Fibroblast of skin of scalp (primary cell): ENCODE measurements around the gene NOCT. TPM values are rescaled to one million over a fixed set of nuclear protein-coding genes. Genes with fewer than 3 reads are reported as not detected.
"Not testable (repeated sequence)": the region's sequence is repeated elsewhere in the genome, so short reads cannot be mapped to it uniquely, and the experiment has no call there.

Source experiments
- DNase-seq: peaks from one replicate; pipeline ENCODE4 v3.0.0-alpha.2; 2013
- polyA plus RNA-seq, 2 experiments: library from polyadenylated mRNA; unstranded; fragments of 120-200 nt; gene quantifications; one replicate each; pipeline ENCODE4 v1.2.1, GENCODE V29; 2013; ENCODE audit not compliant: insufficient read length in 2 of 2

The NOCT gene, protein sequence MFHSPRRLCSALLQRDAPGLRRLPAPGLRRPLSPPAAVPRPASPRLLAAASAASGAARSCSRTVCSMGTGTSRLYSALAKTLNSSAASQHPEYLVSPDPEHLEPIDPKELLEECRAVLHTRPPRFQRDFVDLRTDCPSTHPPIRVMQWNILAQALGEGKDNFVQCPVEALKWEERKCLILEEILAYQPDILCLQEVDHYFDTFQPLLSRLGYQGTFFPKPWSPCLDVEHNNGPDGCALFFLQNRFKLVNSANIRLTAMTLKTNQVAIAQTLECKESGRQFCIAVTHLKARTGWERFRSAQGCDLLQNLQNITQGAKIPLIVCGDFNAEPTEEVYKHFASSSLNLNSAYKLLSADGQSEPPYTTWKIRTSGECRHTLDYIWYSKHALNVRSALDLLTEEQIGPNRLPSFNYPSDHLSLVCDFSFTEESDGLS
- polyA plus RNA-seq (2013, experiment 1 of 2; ENCODE audit: insufficient read length), result 14.2 TPM
- polyA plus RNA-seq (2013, experiment 2 of 2; ENCODE audit: insufficient read length), result 14.1 TPM

DNA sequence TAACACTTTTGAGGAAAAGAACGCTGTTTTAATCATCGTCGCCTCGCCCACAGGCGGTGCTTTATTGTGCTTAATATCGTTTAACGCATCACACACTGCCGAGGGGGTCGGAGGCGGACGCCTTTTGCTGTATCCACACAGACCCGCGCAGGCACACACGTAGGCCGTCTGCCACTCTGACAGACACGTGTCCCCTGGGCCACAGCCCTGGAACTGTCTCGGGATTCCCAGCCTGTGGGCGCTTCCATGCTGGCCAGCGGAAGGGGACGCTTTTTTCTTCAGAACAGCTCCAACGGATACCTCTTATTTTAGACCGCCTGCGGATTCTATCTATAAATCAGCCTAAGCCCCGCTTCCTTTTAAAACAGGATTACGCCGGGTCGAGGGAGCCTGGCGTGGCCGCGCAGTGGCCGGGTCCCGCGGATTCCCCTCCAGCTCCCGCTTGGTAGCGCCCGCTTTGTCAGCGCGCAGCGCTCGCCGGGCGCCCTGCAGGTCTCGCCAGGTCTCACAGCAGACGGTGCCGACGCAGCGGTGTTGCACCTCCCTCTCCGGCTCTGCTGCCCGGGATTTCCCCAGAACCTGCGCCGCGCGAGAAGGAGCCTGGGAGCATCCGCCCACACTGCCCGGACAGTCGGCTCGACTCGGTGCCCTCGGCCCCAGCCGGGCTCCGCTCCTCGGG, at the start of gene NOCT:
Gene NOCT (plus strand): TSS at position 513 of the 679 bp plus-strand sequence. CDS start 201 bp downstream, outside the sequence.
- DNase-seq, result peak; percentile 91

DNA sequence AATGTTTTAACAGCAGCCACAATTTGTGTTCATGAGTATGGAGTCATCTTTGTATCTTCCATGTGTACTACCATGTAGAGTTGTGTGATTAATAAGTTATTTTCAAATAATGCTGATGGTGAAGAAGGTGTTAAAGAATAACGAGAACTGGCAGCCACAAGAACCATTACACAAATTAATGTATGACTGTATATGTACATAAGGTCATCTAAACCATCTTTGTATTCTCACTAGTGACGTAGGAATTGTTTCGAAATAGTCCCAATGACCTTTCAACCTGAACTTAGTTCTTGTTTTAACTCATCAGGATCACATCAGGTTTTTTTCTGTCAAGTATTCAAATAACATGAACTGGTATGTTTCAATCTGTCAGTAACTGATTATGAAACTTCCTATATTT, 48.3 kb upstream of the NOCT start:
- DNase-seq, result no peak

DNA sequence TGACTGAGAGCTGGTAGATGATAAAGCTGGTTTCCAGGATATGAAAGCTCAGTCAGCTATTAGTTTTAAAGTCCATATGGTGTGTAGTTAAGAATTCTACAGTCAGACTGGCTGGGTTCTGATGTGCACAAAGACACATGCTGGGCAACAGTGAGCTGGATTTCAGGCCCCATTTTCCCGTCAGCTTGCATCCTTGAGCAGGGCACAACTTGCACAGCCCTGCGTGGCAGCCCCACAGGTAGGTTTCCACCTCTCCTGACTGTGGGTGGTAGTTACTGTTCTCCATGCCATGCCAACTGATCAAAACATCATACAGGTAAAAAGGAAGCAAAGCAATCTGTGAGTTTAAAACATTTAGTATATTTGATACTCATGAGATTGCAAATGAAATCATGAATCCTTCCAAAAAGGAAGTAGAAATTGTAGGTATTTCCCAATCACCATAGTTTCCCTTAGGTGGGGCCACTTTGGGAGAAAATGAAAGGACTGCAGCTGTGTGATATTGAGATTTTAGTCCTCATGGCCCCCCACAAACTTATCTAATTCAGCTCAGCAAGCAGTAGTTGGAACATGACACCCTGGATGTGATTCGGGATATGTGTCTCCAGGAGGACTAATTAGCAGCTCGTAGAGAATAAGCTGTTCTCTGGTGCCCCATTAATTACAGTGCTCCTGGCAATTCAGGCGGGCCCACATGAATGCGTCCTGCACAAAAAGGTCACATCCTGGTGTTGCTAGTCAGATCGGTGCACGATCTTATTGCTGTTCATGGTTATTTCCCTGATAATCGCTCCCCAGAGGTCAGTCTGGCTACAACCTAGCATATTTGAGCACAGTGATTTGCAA, 42.4 kb upstream of the NOCT start:
- no peak for DNase-seq

DNA sequence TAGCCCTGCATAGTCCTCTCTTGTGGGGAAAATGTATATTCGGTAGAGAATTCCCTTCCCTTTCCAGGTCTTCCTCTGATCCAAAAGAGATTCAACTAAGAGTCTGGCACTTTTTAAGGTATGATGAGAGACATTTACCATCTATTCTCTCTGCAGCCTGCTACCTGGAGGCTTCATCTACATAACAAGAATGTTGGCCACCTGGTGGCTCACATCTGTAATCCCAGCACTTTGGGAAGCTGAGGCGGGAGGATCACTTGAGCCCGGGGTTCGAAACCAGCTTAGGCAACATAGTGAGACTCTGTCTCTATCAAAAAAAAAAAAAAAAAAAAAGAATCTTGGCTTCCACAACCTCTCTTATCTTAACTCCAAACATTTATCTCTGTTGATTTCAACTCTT, 40.4 kb upstream of the NOCT start:
- no peak for DNase-seq

DNA sequence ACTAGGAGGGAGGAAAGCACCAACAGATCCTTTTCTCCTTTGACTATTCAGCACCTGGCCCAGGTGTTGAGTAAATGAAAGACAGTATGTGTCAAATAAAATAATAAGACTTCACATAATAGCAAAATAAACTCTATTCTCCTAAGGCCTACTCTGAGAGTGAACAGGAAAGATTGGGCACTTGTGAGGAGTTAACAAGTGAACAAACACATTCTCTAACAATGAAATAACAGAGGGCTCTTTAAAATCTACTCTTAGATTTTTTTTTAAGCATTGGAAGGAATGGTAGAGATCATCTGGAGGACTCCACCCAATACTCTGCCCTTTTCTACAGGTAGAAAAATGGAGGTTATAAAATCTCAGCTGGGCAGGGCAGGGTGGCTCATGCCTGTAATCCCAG, 39.1 kb upstream of the NOCT start:
- DNase-seq, result no peak

DNA sequence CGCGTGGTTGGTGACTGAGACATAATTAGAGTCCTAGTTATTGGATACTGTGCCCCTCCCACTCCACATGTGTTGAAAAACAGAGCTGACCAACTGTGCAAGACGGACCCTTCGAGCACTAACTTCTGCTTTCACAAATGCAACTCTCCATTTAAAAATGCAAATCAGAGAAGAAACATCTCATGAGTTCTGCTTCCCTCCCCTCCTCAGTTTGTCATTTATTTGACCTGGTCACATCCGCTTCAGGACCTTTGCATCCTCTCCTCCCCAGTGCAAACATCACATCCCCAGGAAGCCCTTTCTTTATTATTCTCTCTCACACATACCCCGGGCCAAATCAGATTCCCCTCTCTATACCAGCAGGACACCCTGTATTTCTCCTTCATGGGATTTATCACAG, 38.1 kb upstream of the NOCT start:
- no peak for DNase-seq

DNA sequence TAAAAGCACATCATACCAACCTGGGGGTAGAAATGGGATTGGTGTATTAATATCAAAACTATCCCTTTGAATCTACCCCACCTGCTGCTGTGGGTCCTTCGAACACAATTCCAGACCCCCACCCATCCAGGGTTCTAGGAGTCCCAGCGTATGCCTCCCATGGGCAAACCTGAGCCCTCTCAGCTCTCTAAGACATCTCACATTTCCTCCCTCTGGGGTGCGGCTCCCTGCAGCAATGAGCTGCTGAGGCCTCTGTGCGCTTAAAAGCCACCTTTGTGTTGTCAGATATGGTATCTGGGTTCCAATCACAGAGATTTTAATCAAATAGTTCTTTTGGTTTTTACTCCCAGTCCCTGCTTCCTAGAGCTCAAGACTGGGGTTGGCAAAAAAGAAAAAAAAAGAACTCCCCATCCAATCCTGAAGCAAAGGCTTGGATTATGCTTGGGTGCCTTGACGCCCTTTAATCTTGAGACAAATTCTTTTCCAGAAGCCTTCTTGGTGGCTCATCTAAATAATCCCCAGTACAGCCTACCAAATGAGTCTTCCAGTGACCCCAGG, 37.5 kb upstream of the NOCT start:
- DNase-seq, result no peak

DNA sequence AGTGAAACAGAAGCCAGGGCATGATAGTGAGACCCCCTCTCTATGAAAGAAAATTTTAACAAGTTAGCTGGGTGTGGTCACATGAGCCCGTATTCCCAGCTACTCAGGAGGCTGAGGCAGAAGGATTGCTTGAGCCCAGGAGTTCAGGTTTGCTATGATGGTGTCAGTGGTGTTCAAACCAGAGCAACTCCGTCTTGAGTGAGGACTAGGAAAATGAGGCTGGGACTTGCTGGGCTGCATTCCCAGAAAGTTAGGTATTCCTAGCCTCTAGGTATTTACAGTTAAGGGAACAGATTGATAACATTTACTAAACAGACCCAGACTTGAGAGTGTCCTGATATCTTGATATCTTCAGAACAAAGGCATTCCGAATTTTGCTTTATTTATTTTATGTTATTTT, 37.0 kb upstream of the NOCT start:
- DNase-seq, result no peak

DNA sequence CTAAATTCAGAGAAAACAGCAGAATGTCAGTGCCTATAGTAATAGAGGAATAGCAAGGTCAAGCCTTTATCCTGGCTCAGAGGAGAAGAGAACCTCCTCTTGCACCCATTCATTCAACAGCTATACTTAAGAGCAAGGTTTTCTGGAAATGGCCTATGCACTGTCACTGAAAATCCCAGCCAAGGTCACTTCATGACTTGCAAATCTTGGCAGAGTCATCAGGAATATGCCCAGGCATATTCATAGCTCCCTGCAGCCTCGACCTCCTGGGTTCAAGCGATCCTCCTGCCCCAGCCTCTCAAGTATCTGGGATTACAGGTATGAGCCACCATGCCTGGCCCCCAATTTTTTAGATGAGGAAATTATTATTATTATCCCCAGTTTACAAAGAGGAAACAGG, 35.8 kb upstream of the NOCT start:
- no peak for DNase-seq

DNA sequence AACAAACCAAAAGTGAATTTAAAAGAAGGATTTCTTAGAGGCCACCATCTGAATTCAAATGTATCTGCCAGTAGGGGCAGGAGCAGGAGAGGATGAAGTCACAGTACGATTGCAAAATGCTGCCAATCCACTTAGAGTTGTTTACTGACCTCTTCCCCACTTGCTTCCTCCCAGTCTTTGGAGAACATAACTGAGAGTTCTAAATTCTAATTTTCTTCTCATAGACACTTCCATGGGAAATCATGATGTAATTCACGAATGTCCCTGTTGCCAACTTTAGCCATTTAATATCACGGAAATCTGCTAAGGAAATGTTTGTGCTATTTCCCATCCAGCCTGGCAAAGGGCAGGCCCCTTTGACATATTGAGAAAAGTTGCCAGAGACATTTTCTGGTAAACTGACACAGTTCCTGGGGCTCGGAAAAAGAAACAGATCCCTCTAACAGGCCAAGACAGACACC, 33.6 kb upstream of the NOCT start:
- DNase-seq, result peak; percentile 11

DNA sequence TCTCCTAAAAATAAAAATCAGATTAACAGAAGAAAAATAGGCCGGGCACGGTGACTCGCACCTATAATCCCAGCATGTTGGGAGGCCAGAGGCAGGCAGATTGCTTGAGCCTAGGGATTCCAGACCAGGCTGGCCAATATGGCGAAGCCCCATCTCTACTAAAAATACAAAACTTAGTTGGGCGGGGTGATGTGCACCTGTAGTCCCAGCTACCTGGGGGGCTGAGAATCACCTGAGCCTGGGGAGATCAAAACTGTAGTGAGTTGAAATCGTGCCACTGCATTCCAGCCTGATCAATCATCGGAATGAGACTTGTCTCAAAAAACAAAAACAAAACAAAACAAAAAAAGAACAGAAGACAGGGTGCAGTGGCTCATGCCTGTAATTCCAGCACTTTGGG, 32.8 kb upstream of the NOCT start:
- no peak for DNase-seq

DNA sequence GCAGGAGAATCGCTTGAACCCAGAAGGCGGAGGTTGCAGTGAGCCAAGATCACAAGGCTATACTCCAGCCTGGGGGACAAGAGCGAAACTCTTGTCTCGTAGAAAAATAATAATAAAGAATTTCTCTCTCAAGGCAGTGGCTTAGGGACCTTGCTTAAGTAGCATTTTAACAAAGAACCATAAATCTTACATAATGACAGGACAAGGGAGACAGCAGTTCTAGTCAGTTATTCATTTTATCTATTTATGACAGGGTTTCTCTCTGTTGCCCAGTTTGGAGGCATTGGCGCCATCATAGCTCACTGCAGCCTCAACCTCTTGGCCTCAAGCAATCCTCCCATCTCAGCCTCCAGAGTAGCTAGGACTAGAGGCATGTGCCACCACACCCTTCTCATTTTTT, 31.9 kb upstream of the NOCT start:
- DNase-seq, result no peak

DNA sequence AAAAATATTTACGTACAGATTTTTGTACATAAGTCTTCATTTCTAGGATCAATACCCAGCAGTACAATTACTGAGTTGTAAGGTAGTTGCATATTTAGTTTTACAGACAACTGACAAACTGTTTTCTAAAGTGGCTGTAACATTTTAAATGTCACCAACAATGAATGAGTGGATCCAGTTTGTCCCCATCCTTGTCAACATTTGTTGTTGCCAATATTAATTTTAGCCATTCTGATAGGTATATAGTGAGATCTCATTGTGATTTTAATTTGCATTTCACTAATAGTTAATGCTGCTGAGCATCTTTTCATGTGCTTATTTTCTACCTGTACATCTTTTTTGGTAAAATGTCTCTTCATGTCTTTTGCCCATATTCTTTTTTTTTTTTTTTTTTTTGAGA, 30.9 kb upstream of the NOCT start:
- no peak for DNase-seq

DNA sequence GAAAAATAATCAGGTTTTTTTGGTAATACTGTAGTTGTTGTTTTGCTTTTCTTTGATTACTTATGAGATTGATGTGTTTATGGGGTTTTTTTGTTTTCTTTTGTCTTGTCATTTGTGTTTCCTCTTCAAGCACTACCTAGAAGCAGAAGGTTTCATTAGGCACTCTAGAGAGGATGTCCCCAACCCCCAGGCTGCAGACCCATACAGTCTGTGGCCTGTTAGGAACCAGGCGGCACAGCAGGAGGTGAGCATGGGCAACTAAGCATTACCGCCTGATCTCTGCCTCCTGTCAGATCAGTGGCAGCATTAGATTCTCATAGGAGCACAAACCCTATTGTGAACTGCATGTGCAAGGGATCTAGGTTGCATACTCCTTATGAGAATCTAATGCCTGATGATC, 22.9 kb upstream of the NOCT start:
- no peak for DNase-seq

DNA sequence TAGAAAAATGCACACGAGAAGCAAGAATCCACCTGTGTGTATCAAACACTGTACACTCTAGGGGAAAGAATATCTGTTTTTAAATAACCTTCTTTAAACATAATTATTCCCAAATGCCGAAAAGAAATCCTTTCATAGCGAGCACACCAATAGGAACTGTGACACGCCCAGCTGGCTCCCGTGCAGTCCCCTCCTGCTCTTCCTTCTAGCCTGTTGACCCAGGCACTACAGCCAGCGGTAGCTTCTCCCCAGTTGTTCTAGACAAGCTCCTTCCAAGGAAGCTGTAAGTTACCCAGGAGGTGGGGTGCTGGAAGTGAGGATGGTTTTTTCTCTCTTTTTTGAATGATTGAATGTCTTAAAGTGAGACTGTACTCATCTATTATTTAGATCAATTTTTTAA, 19.5 kb upstream of the NOCT start:
- no peak for DNase-seq

DNA sequence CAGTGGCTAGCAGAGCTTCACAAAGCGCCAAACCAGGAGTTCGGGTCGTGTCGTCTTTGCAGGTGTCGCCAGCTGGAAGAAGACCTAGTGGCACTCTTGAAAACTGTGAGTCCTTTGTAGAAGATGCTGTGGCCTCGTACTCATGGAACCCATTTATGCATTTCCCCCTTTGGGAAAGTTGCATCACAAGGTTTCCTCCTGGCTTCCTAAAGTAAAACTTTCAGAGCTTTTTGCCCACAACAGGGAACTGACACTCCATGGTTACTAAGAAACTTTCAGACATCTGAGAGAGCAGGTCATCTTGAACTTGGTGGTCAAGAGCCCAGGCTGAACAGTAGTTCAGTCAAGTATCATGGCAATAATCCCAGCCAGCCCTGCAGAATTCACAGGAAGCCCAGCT, 15.9 kb upstream of the NOCT start:
- DNase-seq, result no peak

DNA sequence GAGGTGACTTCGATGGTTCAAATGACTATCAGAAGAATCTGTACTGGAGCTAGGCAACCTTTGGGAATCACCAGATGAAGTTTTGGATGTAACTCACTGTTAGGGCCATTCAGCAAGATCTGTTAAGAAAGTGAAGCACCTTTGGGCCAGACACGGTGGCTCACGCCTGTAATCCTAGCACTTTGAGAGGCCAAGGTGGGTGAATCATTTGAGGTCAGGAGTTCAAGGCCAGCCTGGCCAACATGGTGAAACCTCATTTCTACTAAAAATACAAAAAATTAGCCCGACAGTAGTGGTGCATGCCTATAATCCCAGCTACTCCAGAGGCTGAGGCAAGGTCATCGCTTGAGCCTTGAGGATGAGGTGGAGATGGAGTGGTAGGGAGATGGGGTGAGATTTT, 15.4 kb upstream of the NOCT start:
- DNase-seq, result not testable (repeated sequence)

DNA sequence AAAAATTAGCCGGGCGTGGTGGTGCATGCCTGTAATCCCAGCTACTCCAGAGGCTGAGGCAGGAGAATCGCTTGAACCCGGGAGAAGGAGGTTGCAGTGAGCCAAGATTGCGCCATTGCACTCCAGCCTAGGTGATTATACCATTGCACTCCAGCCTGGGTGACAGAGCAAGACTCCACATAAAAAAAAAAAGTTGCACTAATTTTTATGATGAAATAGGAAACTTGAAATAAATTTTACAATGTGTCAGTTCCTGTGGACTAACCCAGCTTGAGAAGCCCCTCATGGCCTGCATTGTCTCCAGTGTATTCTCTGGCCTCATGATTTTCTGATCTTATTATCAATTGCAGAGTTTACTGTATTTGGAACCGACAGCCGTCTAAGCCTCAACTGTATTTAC, 14.2 kb upstream of the NOCT start:
- DNase-seq, result not testable (repeated sequence)

DNA sequence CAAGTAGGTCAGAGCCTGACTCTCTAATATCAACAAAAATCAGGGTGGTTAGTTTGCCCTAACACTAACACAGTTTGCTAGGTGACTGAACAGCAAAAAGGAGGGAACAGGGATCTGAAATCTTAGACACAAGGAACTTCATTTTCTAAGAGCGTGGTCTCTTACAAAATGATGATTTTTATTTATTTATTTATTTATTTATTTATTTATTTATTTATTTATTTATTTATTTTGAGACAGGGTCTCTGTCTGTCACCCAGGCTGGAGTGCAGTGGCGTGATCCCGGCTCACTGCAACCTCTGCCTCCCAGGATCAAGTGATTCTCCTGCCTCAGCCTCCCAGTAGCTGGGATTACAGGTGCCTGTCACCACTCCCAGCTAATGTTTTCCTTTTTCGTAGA, 11.9 kb upstream of the NOCT start:
- not testable (repeated sequence) for DNase-seq

DNA sequence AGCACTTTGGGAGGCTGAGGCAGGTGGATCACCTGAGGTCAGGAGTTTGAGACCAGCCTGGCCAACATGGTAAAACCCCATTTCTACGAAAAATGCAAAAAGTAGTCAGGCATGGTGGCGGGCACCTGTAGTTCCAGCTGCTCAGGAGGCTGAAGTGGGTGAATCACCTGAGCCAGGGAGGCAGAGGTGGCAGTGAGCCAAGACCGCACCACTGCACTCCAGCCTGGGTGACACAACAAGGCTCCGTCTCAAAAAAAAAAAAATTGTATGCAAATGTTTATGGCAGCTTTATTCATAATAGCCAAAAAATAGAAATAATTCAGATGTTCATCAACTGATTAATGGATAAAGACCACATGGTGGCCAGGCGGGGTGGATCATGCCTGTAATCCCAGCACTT, 9.8 kb upstream of the NOCT start:
- no peak for DNase-seq

DNA sequence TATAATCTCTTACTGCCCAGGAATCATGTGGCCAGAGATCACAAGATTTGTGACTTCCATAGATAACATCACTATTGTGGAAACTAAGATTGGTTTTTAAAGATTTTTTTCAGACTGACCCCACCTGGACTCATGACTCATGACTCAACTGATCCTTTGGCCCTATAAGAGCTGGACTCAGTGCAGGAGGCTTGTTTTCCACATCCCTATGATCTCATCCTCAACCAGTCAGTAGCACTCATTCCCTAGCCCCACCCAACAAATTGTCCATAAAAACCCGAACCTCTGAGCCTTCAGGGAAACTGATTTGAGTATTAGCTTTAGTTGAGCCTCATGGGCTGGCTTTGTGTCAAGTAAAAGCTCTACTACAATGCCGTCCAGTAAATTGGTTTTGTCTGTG, 7.9 kb upstream of the NOCT start:
- no peak for DNase-seq

DNA sequence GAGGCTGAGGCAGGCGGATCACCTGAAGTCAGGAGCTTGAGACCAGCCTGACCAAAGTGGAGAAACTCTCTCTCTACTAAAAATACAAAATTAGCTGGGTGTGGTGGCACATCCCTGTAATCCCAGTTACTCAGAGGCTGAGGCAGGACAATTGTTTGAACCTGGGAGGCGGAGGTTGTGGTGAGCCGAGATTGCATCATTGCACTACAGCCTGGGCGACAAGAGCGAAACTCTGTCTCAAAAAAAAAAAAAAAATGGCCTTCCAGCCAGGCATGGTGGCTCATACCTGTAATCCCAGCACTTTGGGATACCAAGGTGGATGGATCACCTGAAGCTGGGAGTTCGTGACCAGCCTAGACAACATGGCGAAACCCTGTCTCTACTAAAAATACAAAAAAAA, 7.3 kb upstream of the NOCT start:
- DNase-seq, result not testable (repeated sequence)

DNA sequence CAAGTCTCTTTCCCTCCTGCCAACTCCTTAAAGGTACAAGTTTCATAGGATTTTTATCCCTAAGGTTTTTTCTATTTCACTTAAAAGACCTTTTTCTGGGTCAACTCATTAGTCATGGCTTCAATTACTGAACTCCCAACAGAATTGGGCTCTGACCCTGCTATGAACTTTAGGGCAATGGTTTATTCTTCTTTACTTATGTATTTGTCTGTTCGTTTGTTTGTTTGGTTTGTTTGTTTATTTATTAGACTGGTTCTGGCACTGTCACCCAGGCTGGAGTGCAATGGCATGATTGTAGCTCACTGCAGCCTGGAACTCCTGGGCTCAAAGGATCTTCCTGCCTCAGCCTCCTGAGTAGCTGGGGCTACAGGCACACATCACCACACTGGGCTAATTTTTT, 5.9 kb upstream of the NOCT start:
- no peak for DNase-seq
